ENCODE measurements around the gene PROCR. TPM values are rescaled to one million over a fixed set of nuclear protein-coding genes. Genes with fewer than 3 reads are reported as not detected.

The PROCR gene
- polyA plus RNA-seq, 3 donors from 2014 or later: 11.0 to 17.9 (median 16.5) TPM

DNA sequence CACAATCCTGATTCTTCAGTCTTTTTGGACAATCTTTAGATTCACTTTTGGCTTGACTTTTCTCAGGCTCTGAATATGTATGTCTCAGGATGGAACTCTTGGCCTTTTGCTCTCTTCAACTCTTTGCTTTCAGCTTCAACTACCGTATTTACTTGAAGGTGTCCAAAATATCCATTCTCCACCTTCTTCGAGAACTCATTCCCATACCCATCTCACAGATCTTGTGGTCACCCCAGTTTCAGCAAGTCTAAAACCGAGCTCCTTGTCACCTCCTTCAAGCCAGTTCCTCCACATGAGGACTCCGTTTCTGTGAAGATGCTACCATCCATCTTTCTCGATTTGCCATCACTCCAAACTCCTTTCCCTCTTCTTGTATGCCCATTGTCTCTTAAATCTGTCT is 52.7 kb downstream of the PROCR start:
- peaks cover 7 to 14% of the 10 kb centered on the region in 2 donors for H3K4me1 Mint-ChIP-seq
- H3K4me3 Mint-ChIP-seq: no peak overlapping the region
- no peak for DNase-seq
- peaks cover 0 to 2% (median 0%) of the 10 kb centered on the region in 6 donors for H3K9me3 Mint-ChIP-seq
- peaks cover 11 to 23% (median 12%) of the 10 kb centered on the region in 3 donors for H3K27me3 Mint-ChIP-seq (ENCODE audit: low read depth in 3 of 3)
- peaks cover 14 to 20% (median 16%) of the 10 kb centered on the region in 3 donors for H3K36me3 Mint-ChIP-seq
- H3K27ac Mint-ChIP-seq: no peak overlapping the region

DNA sequence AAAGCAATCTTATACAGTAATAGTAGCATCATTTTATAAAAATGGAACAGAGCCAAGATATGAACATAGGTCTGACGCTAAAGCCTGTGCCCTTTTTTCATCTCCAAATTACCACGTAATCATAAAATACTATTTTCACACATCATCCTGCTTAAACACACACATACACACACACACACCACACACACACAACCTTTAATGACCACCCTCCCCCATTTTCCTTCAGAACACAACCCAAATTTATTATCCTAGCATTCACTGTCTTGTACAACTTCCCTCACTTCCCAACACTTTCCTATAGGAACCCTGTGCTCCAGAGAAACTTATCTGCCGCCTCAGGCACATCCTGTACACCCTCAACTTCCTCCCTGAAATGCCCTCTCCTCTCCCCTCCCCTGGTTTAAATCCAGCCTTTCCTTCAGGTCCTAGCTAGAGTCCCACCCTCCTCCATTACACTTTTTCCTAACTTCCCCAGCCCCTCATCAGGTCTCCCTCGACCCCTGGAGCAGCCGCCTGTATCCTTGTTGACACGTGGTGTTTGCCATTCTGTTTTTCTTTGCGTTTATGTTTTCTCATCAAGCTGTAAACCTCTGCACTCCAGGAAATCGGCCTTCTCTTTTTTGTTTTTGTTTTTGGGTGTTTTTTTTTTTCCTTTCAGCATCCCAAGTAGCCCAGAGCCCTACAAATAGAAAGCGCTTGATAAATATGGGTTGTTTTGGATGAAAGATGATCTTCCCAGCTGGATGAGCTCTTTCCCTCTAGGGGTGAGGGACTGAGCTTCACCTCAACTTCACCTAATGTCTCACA is 53.6 kb downstream of the PROCR start:
- Mint-ChIP-seq H3K27me3 (ENCODE audit: low read depth in 3 of 3) (peaks cover 8 to 23% (median 12%) of the 10 kb centered on the region in 3 donors), H3K36me3 (peaks cover 14 to 20% (median 20%) of the 10 kb centered on the region in 3 donors), H3K4me3 (peak overlapping the region; percentile 65 to 81 (median 71)), H3K9me3 (peaks cover 0 to 2% (median 0%) of the 10 kb centered on the region in 6 donors), H3K4me1 (peaks cover 7 to 14% of the 10 kb centered on the region in 2 donors), H3K27ac (peak overlapping the region in 1 of 6 donors; percentile 45)
- no peak for DNase-seq

- peaks cover 0 to 2% (median 0%) of the 10 kb centered on the region in 6 donors for H3K9me3 Mint-ChIP-seq
- no peak for DNase-seq
- peaks cover 7 to 14% of the 10 kb centered on the region in 2 donors for H3K4me1 Mint-ChIP-seq
- H3K36me3 Mint-ChIP-seq: peaks cover 22 to 28% (median 24%) of the 10 kb centered on the region in 3 donors
- peak within 1 kb of the TSS; percentile 74 to 81 (median 75) for H3K4me3 Mint-ChIP-seq
- peaks cover 8 to 23% (median 12%) of the 10 kb centered on the region in 3 donors for H3K27me3 Mint-ChIP-seq (ENCODE audit: low read depth in 3 of 3)
- H3K27ac Mint-ChIP-seq: peak within 1 kb of the TSS in 2 of 6 donors; percentile 24 to 45
Measured at GRCh38 chr20:35226126-35226883, 54.4 kb downstream of the PROCR start, which contains the start of gene MMP24. Gene MMP24 (plus strand): TSS chr20:35226690. CDS start chr20:35226739, 49 bp downstream.

Other genes with a start within 250 kb of the PROCR start
- gene GSS, start 216.3 kb upstream of the PROCR start, polyA plus RNA-seq: 10 to 100 TPM; 32.4 to 60.6 (median 45.7) TPM
- not detected for gene MYH7B, start 216.2 kb upstream of the PROCR start, polyA plus RNA-seq
- 10 to 100 TPM; 58.0 to 89.0 (median 72.5) TPM for gene TRPC4AP, start 79.3 kb upstream of the PROCR start, polyA plus RNA-seq
- 10 to 100 TPM; 48.6 to 62.2 (median 48.8) TPM for gene EDEM2, start 24.7 kb upstream of the PROCR start, polyA plus RNA-seq
- under 1 TPM in 2 of 3 donors, not detected in 1; 0.06 to 0.17 TPM for gene MMP24, start 54.6 kb downstream of the PROCR start, polyA plus RNA-seq
- gene MMP24OS, start 106.0 kb downstream of the PROCR start, polyA plus RNA-seq: 10 to 100 TPM in 2 of 3 donors, 1 to 10 TPM in 1; 5.1 to 22.2 (median 17.7) TPM
- 100 to 1,000 TPM; 236 to 379 (median 249) TPM for gene EIF6, start 112.7 kb downstream of the PROCR start, polyA plus RNA-seq
- not detected for gene FAM83C, start 120.4 kb downstream of the PROCR start, polyA plus RNA-seq
- gene UQCC1, start 239.9 kb downstream of the PROCR start, polyA plus RNA-seq: 10 to 100 TPM; 13.1 to 17.3 (median 14.7) TPM